Spleen (tissue), 11 donors: ENCODE results near the gene PTRHD1. TPM values are rescaled to one million over a fixed set of nuclear protein-coding genes. Genes with fewer than 3 reads are reported as not detected.
A peak's percentile ranks its signal among the peaks of the same experiment; 100 is the strongest.

Experiments
- DNase-seq: peaks from one replicate; pipeline ENCODE4 v3.0.0-alpha.2; 2020
- H3K27ac ChIP-seq, 8 donors: fragments of 200-600 bp; sonication (generic) in 7 of 8; 1 replicate in 4 of 8; 2 replicates in 4 of 8; pipeline versions ENCODE4 v1.5.0 to v1.8.0; 2016 to 2021; ENCODE audit warnings: inconsistent platforms in 4 of 8, mild to moderate bottlenecking in 4 of 8, moderate library complexity in 1 of 8
- H3K27me3 ChIP-seq, 7 donors: fragments of 200-600 bp; sonication (generic) in 6 of 7; replicated peaks in 1 of 7; 1 replicate in 4 of 7; 2 replicates in 3 of 7; pipeline versions ENCODE4 v1.5.0 to v1.8.0; 2016 to 2021; ENCODE audit warnings: inconsistent platforms in 3 of 7, mild to moderate bottlenecking in 1 of 7
- H3K36me3 ChIP-seq, 6 donors: fragments of 200-600 bp; sonication (generic) in 5 of 6; 1 replicate in 4 of 6; 2 replicates in 2 of 6; pipeline versions ENCODE4 v1.5.0 to v1.8.0; 2016 to 2021; ENCODE audit warnings: inconsistent platforms in 2 of 6
- H3K4me1 ChIP-seq, 6 donors: fragments of 200-600 bp; sonication (generic) in 5 of 6; 1 replicate in 3 of 6; 2 replicates in 3 of 6; pipeline versions ENCODE4 v1.5.0 to v1.8.0; 2016 to 2021; ENCODE audit warnings: inconsistent platforms in 3 of 6
- H3K4me3 ChIP-seq, 8 donors: fragments of 200-600 bp; sonication (generic) in 7 of 8; 1 replicate in 4 of 8; 2 replicates in 4 of 8; pipeline versions ENCODE4 v1.5.0 to v1.8.0; 2016 to 2021; ENCODE audit warnings: inconsistent platforms in 4 of 8, mild to moderate bottlenecking in 4 of 8, moderate library complexity in 2 of 8
- H3K9me3 ChIP-seq, 8 donors: fragments of 200-600 bp; sonication (generic) in 7 of 8; 1 replicate in 4 of 8; 2 replicates in 4 of 8; pipeline versions ENCODE4 v1.5.0 to v1.8.0; 2016 to 2021; ENCODE audit warnings: inconsistent platforms in 4 of 8
- CTCF ChIP-seq, 11 experiments: fragments of 200-600 bp in 7 of 11; fragments of 450-650 bp in 4 of 11; sonication (generic) in 4 of 11; IDR thresholded peaks in 8 of 11; conservative IDR thresholded peaks in 3 of 11; 1 replicate in 7 of 11; 2 replicates in 4 of 11; pipeline versions ENCODE4 v1.4.0 to v1.8.0; 2016 to 2021; ENCODE audit warnings: antibody characterized with exemption in 11 of 11, inconsistent platforms in 4 of 11, mild to moderate bottlenecking in 1 of 11
- POLR2A ChIP-seq, 3 donors: fragments of 450-650 bp; IDR thresholded peaks; one replicate each; pipeline ENCODE4 v1.5.1; 2017; ENCODE audit warnings: antibody characterized with exemption in 3 of 3, mild to moderate bottlenecking in 1 of 3
- POLR2AphosphoS5 ChIP-seq, 3 donors: sonication (generic); formaldehyde crosslinking; IDR thresholded peaks; one replicate each; pipeline ENCODE4 v1.5.1; 2017; ENCODE audit warnings: antibody characterized with exemption in 3 of 3
- WGBS, 5 donors: extraction: QIAGEN DNeasy Blood & Tissue Kit in 3 of 5; methylation state at CpG; one replicate each; pipeline versions ENCODE4 v1.1.5 to v1.1.7; 2013 to 2018; 5-methylcytosine and 5-hydroxymethylcytosine counted together
- intact Hi-C: fragments of 100-400 bp; cut with DNase I; formaldehyde crosslinking; loops from one replicate; pipeline ENCODE4 v1.15.0; 2023; ENCODE audit warnings: low total_unique reads
- polyA plus RNA-seq, 3 donors: library from polyadenylated mRNA; stranded (reverse); fragments of 200-250 nt; gene quantifications; one replicate each; pipeline ENCODE4 v1.2.1, GENCODE V29; 2013
- total RNA-seq, 7 donors: library from RNA; depleted of rRNA in 3 of 7; stranded (reverse); fragments of >200 nt in 3 of 7; fragmentation: NEBNext Ultra II Directional in 4 of 7; extraction: Animal tissue kit (Norgen Biotek cat#: 25700) in 4 of 7; gene quantifications; one replicate each; pipeline versions ENCODE4 v1.1.0 to v1.2.1, GENCODE V29; 2016 to 2021
- donor health status: healthy with polysubstance abuse.
- donor health status: DM: no; HTN: no; CAD: no; lungs with moderate emphysema.
- donor health status: DM: no; HTN: no; CAD: no.
- donor health status: Bipolar disorder and iron deficiency.
- donor health status: healthy.
- donor health status: DM: no; HTN: no; CAD: no.
- donor health status: DM: yes; HTN: yes; CAD: no.

The PTRHD1 gene
- total and polyA plus RNA-seq, 10 donors: 11.0 to 42.0 (median 23.9) TPM

DNA sequence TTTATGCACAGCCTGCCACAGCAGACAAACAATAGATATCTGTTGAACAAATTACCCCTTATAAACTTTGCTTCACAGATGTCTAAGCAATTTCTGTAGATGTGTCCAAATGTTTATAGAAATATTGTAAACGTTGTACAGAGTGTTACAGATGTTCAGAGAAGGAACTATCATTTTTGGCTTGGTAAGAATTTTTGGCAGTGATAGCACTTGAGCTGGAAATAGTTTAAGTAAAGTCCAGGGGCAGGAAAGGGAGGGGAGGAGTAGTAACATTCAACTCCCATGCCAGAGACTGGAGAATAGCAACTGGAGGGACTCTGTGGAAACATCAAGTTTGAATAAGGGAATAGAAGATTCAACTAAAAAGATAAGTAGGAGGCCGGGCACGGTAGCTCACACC, 4.4 kb downstream of the PTRHD1 start:
- H3K27me3 ChIP-seq: peaks cover 0 to under 1% (median 0%) of the 10 kb centered on the region in 7 donors
- no peak for TF ChIP-seq POLR2AphosphoS5 (IDR thresholded peaks at IDR 0.05)
- no peak for TF ChIP-seq CTCF (IDR thresholded peaks at IDR 0.05 in 8 of 11, conservative IDR thresholded peaks at IDR 0.05 in 3 of 11)
- TF ChIP-seq POLR2A (IDR thresholded peaks at IDR 0.05): no peak
- no peak overlapping the region for H3K4me3 ChIP-seq
- H3K9me3 ChIP-seq: no peaks in the 10 kb centered on the region
- intact Hi-C loops: no loop called here
- 73 to 93% (median 78%) methylated on average over 3 of the region's 3 CpGs for WGBS, 5 donors
- peaks cover under 1 to 63% (median 31%) of the 10 kb centered on the region in 6 donors for H3K4me1 ChIP-seq
- H3K36me3 ChIP-seq: peaks cover 0 to 18% (median 5%) of the 10 kb centered on the region in 6 donors
- DNase-seq: no peak
- no peak overlapping the region for H3K27ac ChIP-seq

DNA sequence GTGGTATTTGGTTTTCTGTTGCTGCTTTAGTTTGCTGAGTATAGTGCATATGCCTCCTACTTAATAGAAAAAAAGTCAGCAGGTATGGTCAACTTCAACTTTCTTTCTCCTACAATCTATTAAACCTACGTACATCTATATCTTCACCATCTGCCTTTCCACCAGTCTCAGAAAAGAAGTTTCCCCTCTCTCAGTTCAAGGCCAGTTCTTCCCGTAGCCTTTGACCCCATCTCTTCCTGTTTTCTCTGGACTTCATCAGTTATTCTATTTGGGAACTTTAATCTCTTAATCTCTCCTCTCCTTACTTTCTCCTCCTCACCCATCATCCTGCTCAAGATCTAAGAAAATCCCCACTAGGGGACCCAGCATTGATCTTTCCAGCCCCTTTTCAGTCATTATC, 5.7 kb downstream of the PTRHD1 start:
- TF ChIP-seq POLR2A (IDR thresholded peaks at IDR 0.05) (no peak), CTCF (IDR thresholded peaks at IDR 0.05 in 8 of 11, conservative IDR thresholded peaks at IDR 0.05 in 3 of 11) (no peak)
- Histone ChIP-seq H3K27ac (no peak overlapping the region), H3K36me3 (peaks cover 0 to 18% (median 5%) of the 10 kb centered on the region in 6 donors), H3K4me1 (peaks cover 0 to 55% (median 25%) of the 10 kb centered on the region in 6 donors), H3K27me3 (peaks cover 0 to 13% (median 0%) of the 10 kb centered on the region in 7 donors), H3K9me3 (no peaks in the 10 kb centered on the region), H3K4me3 (no peak overlapping the region)
- DNase-seq: no peak
- intact Hi-C loops: no loop called here
- 61 to 73% (median 66%) methylated on average over 2 of the region's 2 CpGs for WGBS, 5 donors

GRCh38 chr2:24785671-24786321, 7.4 kb downstream of the PTRHD1 start:
- no peak for DNase-seq
- TF ChIP-seq POLR2A (IDR thresholded peaks at IDR 0.05): no peak
- TF ChIP-seq CTCF (IDR thresholded peaks at IDR 0.05 in 8 of 11, conservative IDR thresholded peaks at IDR 0.05 in 3 of 11): no peak
- TF ChIP-seq POLR2AphosphoS5 (IDR thresholded peaks at IDR 0.05): no peak
- peak overlapping the region in 5 of 8 donors; percentile 52 to 71 (median 64) for H3K27ac ChIP-seq
- no peaks in the 10 kb centered on the region for H3K9me3 ChIP-seq
- H3K4me3 ChIP-seq: peak overlapping the region in 1 of 8 donors; percentile 29
- intact Hi-C loops: no loop called here
- 49 to 58% (median 53%) methylated on average over 6 of the region's 6 CpGs for WGBS, 5 donors
- peaks cover 0 to 38% (median 14%) of the 10 kb centered on the region in 6 donors for H3K4me1 ChIP-seq
- H3K36me3 ChIP-seq: peaks cover 0 to 18% (median 5%) of the 10 kb centered on the region in 6 donors
- H3K27me3 ChIP-seq: peaks cover 0 to 14% (median 0%) of the 10 kb centered on the region in 7 donors

DNA sequence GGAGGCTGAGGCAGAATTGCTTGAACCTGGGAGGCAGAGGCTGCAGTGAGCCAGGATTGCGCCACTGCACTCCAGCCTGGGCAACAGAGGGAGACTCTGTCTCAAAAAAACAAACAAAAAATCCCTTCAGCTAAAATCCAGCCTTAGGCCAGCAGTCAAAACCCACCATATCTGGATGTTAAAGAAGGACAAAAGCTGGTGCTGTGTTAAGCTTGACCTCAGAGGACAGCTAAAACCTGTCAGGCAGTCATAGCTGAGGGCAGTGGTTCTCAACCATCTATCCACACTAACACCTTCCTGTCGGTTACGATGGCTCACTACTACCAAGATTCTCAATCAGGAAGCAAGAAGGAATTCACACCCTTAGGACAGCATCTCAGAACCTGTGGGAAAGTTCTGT, 9.6 kb downstream of the PTRHD1 start:
- Histone ChIP-seq H3K4me3 (no peak overlapping the region), H3K9me3 (no peaks in the 10 kb centered on the region), H3K36me3 (no peaks in the 10 kb centered on the region), H3K27ac (no peak overlapping the region), H3K4me1 (peaks cover 0 to 41% (median 20%) of the 10 kb centered on the region in 6 donors), H3K27me3 (peaks cover 0 to 19% (median 0%) of the 10 kb centered on the region in 7 donors)
- TF ChIP-seq POLR2AphosphoS5 (IDR thresholded peaks at IDR 0.05) (no peak), CTCF (IDR thresholded peaks at IDR 0.05 in 8 of 11, conservative IDR thresholded peaks at IDR 0.05 in 3 of 11) (no peak), POLR2A (IDR thresholded peaks at IDR 0.05) (no peak)
- 88 to 98% (median 95%) methylated on average over 3 of the region's 3 CpGs for WGBS, 5 donors
- intact Hi-C loops: no loop called here
- no peak for DNase-seq
